Ascending aorta (tissue), 2 donors: ENCODE data around the gene MGME1. TPM values are rescaled to one million over a fixed set of nuclear protein-coding genes. Genes with fewer than 3 reads are reported as not detected.

Experiments used
- DNase-seq, 2 donors: peaks; one replicate each; pipeline ENCODE4 v3.0.0-alpha.2; 2019; ENCODE audit warnings: low spot score in 2 of 2
- H3K27ac ChIP-seq, 2 donors: fragments of 200-600 bp; sonication (generic); one replicate each; pipeline ENCODE4 v1.5.1; 2016 to 2017; ENCODE audit warnings: mild to moderate bottlenecking in 1 of 2
- H3K27me3 ChIP-seq: fragments of 200-600 bp; sonication (generic); one replicate; pipeline ENCODE4 v1.5.1; 2017
- H3K36me3 ChIP-seq, 2 donors: fragments of 200-600 bp; sonication (generic); one replicate each; pipeline ENCODE4 v1.5.1; 2016
- H3K4me1 ChIP-seq, 2 donors: fragments of 200-600 bp; sonication (generic); one replicate each; pipeline ENCODE4 v1.5.1; 2016 to 2017; ENCODE audit warnings: mild to moderate bottlenecking in 1 of 2
- H3K4me3 ChIP-seq, 2 donors: fragments of 200-600 bp; sonication (generic); one replicate each; pipeline ENCODE4 v1.5.1; 2016 to 2017; ENCODE audit warnings: mild to moderate bottlenecking in 1 of 2
- H3K9me3 ChIP-seq, 2 donors: fragments of 200-600 bp; sonication (generic); one replicate each; pipeline ENCODE4 v1.5.1; 2016
- intact Hi-C: fragments of 100-400 bp; cut with DNase I; formaldehyde crosslinking; loops from one replicate; pipeline ENCODE4 v1.15.1; 2023
- total RNA-seq: library from RNA; depleted of rRNA; stranded (reverse); fragments of >200 nt; gene quantifications from one replicate; pipeline ENCODE4 v1.1.0, GENCODE V29; 2016
- TF ChIP-seq, protein P1 (sequence below), 3 experiments: fragments of 200-600 bp in 2 of 3; fragments of 450-650 bp in 1 of 3; sonication (generic) in 2 of 3; IDR thresholded peaks; one replicate each; pipeline ENCODE4 v1.5.1; 2016 to 2019; ENCODE audit warnings: antibody characterized with exemption in 3 of 3, mild to moderate bottlenecking in 1 of 3, moderate library complexity in 1 of 3

The MGME1 gene
- total RNA-seq, 1 donor from 2014 or later = 0.85 TPM

DNA sequence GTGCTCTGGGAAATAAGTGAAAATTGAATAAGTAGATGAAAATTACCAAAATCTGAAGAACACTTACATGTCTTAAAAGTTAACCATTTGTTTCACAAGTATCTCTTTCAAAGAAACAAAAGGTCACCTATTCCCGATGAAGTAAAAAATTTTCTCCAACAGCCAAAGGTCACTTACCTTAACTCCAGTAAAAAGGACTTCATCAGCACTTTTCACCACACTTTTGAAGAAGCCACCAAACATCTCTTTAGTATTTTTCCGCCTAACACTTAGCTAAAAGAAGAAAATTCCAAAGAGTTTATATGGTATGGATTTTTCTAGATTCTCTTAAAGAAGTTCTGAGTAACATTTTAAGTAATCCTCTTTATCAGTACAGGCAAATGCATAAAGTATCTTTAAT, 17.5 kb upstream of the MGME1 start:
- TF ChIP-seq, protein P1, sequence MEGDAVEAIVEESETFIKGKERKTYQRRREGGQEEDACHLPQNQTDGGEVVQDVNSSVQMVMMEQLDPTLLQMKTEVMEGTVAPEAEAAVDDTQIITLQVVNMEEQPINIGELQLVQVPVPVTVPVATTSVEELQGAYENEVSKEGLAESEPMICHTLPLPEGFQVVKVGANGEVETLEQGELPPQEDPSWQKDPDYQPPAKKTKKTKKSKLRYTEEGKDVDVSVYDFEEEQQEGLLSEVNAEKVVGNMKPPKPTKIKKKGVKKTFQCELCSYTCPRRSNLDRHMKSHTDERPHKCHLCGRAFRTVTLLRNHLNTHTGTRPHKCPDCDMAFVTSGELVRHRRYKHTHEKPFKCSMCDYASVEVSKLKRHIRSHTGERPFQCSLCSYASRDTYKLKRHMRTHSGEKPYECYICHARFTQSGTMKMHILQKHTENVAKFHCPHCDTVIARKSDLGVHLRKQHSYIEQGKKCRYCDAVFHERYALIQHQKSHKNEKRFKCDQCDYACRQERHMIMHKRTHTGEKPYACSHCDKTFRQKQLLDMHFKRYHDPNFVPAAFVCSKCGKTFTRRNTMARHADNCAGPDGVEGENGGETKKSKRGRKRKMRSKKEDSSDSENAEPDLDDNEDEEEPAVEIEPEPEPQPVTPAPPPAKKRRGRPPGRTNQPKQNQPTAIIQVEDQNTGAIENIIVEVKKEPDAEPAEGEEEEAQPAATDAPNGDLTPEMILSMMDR (IDR thresholded peaks at IDR 0.05) = no peak
- intact Hi-C loops = no loop called here
- Histone ChIP-seq H3K4me1 (no peaks in the 10 kb centered on the region), H3K27ac (no peak overlapping the region), H3K4me3 (no peak overlapping the region), H3K9me3 (no peaks in the 10 kb centered on the region), H3K27me3 (no peaks in the 10 kb centered on the region), H3K36me3 (peaks cover 84 to 96% of the 10 kb centered on the region in 2 donors)
- no peak for DNase-seq

DNA sequence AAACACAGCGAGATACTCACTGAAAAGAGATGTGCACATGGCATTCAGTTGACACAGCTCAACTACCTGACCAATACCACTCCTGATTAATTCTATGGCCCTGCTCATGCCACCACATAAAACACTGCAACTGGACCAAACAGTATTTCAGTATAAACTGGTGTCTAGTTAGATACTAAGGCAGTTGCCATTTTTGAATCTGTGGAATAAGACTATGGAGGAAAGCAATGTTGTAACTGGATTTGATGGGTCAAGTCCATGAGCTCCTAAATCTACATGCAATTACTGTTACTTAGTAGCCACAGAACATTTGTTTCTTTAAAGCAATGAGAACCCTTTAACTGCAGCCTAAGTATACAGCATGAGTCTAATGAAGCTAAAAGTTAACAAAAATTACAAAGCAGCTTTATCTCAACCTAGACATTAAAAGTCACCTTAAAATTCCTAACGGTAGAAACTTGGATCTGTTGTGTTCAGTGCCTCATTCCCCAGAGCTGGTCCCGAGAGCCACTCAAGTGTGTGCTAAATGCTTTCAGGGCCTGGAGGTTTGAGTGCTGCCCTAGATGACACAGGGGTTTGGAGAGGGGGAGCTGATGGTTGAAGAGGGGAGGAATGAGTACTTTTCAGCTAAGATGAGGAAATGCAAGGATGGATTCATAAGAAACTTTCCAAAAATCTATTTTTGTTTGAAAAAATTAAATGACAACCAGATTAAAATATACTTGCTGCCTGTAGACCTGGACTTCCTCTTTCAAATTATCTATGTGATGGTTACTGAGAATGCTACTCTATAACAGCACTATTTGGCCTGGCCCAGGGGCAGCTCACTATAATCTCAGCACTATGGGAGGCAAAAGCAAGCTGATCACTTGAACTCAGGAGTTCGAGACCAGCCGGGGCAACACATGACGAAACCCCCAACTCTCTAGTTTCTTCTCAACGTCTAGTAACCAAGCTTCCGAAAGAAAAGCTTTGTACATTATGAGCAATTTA, 15.8 kb upstream of the MGME1 start:
- TF ChIP-seq, protein P1 (IDR thresholded peaks at IDR 0.05) = no peak
- Histone ChIP-seq H3K4me3 (no peak overlapping the region), H3K27me3 (no peaks in the 10 kb centered on the region), H3K36me3 (peaks cover 70 to 83% of the 10 kb centered on the region in 2 donors), H3K4me1 (peaks cover 0 to under 1% of the 10 kb centered on the region in 2 donors), H3K27ac (no peak overlapping the region), H3K9me3 (no peaks in the 10 kb centered on the region)
- no peak for DNase-seq
- intact Hi-C loops = no loop called here

DNA sequence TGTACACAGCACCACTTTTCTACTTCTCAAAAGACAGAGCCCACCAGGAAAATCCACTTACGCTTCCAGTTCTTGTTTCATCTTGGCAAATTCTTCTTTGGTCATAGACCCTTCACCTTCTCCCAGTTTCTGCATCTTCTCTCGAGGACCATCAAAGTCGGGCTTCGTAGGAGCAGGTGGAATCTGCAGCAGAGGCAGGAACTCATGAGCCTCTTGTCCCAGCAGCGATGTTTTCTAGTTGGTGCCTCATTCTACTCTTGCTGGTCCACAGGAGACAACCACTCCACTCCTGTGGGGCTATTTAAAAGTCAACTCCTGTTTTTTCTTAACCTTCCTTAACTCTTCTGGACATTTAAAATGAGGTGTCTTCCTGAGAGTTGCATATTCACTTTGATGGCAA, 14.9 kb upstream of the MGME1 start:
- H3K36me3 ChIP-seq = peaks cover 63 to 73% of the 10 kb centered on the region in 2 donors
- H3K4me1 ChIP-seq = peaks cover 2 to 6% of the 10 kb centered on the region in 2 donors
- H3K4me3 ChIP-seq = no peak overlapping the region
- TF ChIP-seq, protein P1 (IDR thresholded peaks at IDR 0.05) = no peak
- H3K27ac ChIP-seq = no peak overlapping the region
- no peaks in the 10 kb centered on the region for H3K9me3 ChIP-seq
- intact Hi-C loops = no loop called here
- DNase-seq = no peak
- no peaks in the 10 kb centered on the region for H3K27me3 ChIP-seq

DNA sequence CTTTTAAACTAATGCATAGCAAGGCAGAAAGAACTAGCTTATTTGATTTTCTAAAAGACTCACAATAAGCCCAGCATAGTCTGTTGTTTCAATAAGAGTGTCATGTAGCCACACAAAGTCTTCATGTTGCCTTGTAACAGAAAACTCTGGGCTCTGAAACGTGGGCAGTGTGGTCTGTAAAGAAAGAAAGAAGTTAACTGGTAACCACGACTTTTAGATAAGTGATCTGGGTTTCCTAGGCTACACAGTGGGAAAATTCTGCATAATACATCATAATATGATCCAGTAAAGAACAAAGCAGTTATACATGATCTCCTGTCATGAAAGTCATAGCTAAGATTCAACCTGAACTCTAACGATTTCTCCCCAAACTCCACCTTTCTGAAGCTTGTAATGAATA, 13.5 kb upstream of the MGME1 start:
- intact Hi-C loops = loop anchor here (5.0 kb wide), 1 partner anchor 42 kb away; no protein-coding TSS in a partner anchor
- Histone ChIP-seq H3K4me3 (no peak overlapping the region), H3K4me1 (peaks cover 3 to 16% of the 10 kb centered on the region in 2 donors), H3K27me3 (no peaks in the 10 kb centered on the region), H3K36me3 (peaks cover 51 to 59% of the 10 kb centered on the region in 2 donors), H3K27ac (no peak overlapping the region), H3K9me3 (no peaks in the 10 kb centered on the region)
- TF ChIP-seq, protein P1 (IDR thresholded peaks at IDR 0.05) = no peak
- DNase-seq = no peak

DNA sequence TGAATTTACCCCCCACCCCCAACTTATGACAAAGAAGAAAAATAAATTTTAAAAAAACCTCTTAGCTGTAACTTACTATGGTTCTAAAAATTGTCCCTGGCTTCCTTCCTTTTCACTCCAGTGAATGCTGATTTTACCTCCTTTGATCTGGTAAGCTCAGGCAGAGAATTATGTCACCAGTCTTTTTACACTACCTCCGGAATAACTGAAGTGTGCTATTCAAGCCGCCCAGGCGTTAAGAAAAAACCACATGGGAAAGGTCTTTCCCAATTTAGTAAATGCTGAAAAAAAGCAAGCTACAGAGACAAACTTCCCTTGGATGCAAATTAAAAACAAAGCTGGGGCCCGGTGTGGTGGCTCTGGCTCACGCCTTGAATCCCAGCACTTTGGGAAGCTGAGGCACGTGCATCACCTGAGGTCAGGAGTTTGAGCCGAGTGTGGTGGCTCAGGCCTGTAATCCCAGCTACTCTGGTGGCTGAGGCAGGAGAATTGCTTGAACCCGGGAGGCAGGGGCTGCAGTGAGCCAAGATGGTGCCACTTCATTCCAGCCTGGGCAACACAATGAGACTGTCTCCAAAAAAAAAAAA, 12.6 kb upstream of the MGME1 start:
- Histone ChIP-seq H3K27me3 (no peaks in the 10 kb centered on the region), H3K27ac (no peak overlapping the region), H3K36me3 (peaks cover 42 to 50% of the 10 kb centered on the region in 2 donors), H3K9me3 (no peaks in the 10 kb centered on the region), H3K4me1 (peaks cover 3 to 21% of the 10 kb centered on the region in 2 donors), H3K4me3 (no peak overlapping the region)
- TF ChIP-seq, protein P1 (IDR thresholded peaks at IDR 0.05) = no peak
- DNase-seq = no peak
- intact Hi-C loops = loop anchor here (5.0 kb wide), 1 partner anchor 41 kb away; no protein-coding TSS in a partner anchor
